GM12878 (cell line): ENCODE measurements around the gene SETDB1. TPM values are rescaled to one million over a fixed set of nuclear protein-coding genes. Genes with fewer than 3 reads are reported as not detected.
A peak's percentile ranks its signal among the peaks of the same experiment; 100 is the strongest.

Experiments used
- ATAC-seq: fragments of 200-7000 bp; cut with Tn5 transposase; 3 replicates; pipeline ENCODE4 v1.9.1; 2020; ENCODE audit warnings: mild to moderate bottlenecking, moderate library complexity
- BruUV-seq: library from RNA; stranded (reverse); fragments of 400-500 nt; replicated peaks from 2 replicates; lab custom pipeline; 2021; lab: Mats Ljungman, UMichigan
- CTCF ChIA-PET: fragments of 300-600 bp; sonication (Branson Sonifier 250); formaldehyde crosslinking; extraction: SDS; loops from one replicate; lab custom pipeline; 2021; ENCODE audit warnings: inconsistent platforms; lab: Yijun Ruan, JAX
- POLR2A ChIA-PET: fragments of 350-600 bp; formaldehyde crosslinking; extraction: SDS; loops from one replicate; lab custom pipeline; 2021; ENCODE audit warnings: inconsistent platforms; lab: Charles Lee
- RAD21 ChIA-PET: fragments of 300-600 bp; sonication (Branson Sonifier 250); formaldehyde crosslinking; loops from one replicate; lab custom pipeline; 2023; ENCODE audit warnings: antibody characterized with exemption; ENCODE audit not compliant: unreplicated experiment; lab: Charles Lee
- SMC1A ChIA-PET: fragments of 300-600 bp; sonication (Branson Sonifier 250); formaldehyde crosslinking; loops from one replicate; lab custom pipeline; 2023; ENCODE audit not compliant: unreplicated experiment, uncharacterized antibody; lab: Charles Lee
- DNase-seq: peaks from one replicate; pipeline ENCODE4 v3.0.0-alpha.2; 2011; ENCODE audit warnings: low read depth, low spot score
- FAIRE-seq: peaks from 3 replicates; lab custom pipeline; 2011; peaks lifted over from hg19 to GRCh38; lab: Jason Lieb, UNC
- H2AFZ ChIP-seq: 2 replicates; pipeline ENCODE4 v1.6.0; 2011; ENCODE audit warnings: low read depth, low read length, control low read depth; ENCODE audit not compliant: control insufficient read depth
- H3K27ac ChIP-seq: 2 replicates; pipeline ENCODE4 v1.5.1; 2011; ENCODE audit warnings: control low read depth; ENCODE audit not compliant: control insufficient read depth, insufficient read depth
- H3K27me3 ChIP-seq, 2 experiments: replicated peaks in 1 of 2; 2 replicates each; pipeline versions ENCODE4 v1.6.0 to v1.6.1; 2011; ENCODE audit warnings: low read length in 1 of 2; ENCODE audit not compliant: control insufficient read depth in 2 of 2, insufficient read depth in 2 of 2
- H3K36me3 ChIP-seq, 2 experiments: 2 replicates each; pipeline ENCODE4 v1.5.1; 2011; ENCODE audit warnings: low read length in 1 of 2; ENCODE audit not compliant: control insufficient read depth in 2 of 2, insufficient read depth in 2 of 2
- H3K4me1 ChIP-seq: 2 replicates; pipeline ENCODE4 v1.6.1; 2011; ENCODE audit warnings: mild to moderate bottlenecking, low read length, moderate library complexity, mixed read lengths; ENCODE audit not compliant: control insufficient read depth, insufficient read depth
- H3K4me2 ChIP-seq: 2 replicates; pipeline ENCODE4 v1.6.0; 2011; ENCODE audit warnings: control low read depth; ENCODE audit not compliant: control insufficient read depth, insufficient read depth
- H3K4me3 ChIP-seq: fragments of 200-600 bp; sonication (generic); 2 replicates; pipeline ENCODE4 v1.5.1; 2016
- H3K79me2 ChIP-seq: 2 replicates; pipeline ENCODE4 v1.6.0; 2011; ENCODE audit warnings: low read length; ENCODE audit not compliant: control insufficient read depth, insufficient read depth
- H3K9ac ChIP-seq: 2 replicates; pipeline ENCODE4 v1.8.0; 2011; ENCODE audit warnings: low read length, control low read depth, mixed read lengths; ENCODE audit not compliant: control insufficient read depth, insufficient read depth
- H3K9me3 ChIP-seq: replicated peaks from 3 replicates; pipeline ENCODE4 v1.5.1; 2011; ENCODE audit warnings: mild to moderate bottlenecking, low read length; ENCODE audit not compliant: control insufficient read depth, insufficient read depth
- H4K20me1 ChIP-seq: 2 replicates; pipeline ENCODE4 v1.6.0; 2011; ENCODE audit not compliant: control insufficient read depth, insufficient read depth
- CBFB ChIP-seq: IDR thresholded peaks from 2 replicates; pipeline ENCODE4 v1.6.1; 2016; ENCODE audit warnings: antibody characterized with exemption, low read depth
- CTCF ChIP-seq, 3 experiments: IDR thresholded peaks in 2 of 3; conservative IDR thresholded peaks in 1 of 3; 2 replicates each; pipeline ENCODE4 v1.5.1; 2011; ENCODE audit warnings: low read depth in 3 of 3, low read length in 3 of 3, mild to moderate bottlenecking in 3 of 3, control low read depth in 2 of 3, moderate library complexity in 2 of 3, inconsistent platforms in 1 of 3, mixed read lengths in 1 of 3; ENCODE audit not compliant: control insufficient read depth in 2 of 3, insufficient read depth in 1 of 3; ENCODE audit errors: extremely low read depth in 1 of 3
- E2F8 ChIP-seq: fragments of 450-650 bp; IDR thresholded peaks from 2 replicates; pipeline ENCODE4 v1.6.1; 2018; ENCODE audit warnings: mild to moderate bottlenecking, low read depth, moderate library complexity; ENCODE audit not compliant: partially characterized antibody
- FOS ChIP-seq: IDR thresholded peaks from 3 replicates; pipeline ENCODE4 v1.6.1; 2011; ENCODE audit warnings: borderline replicate concordance; ENCODE audit not compliant: insufficient read length; ENCODE audit errors: extremely low read depth
- JUND ChIP-seq: IDR thresholded peaks from 2 replicates; pipeline ENCODE4 v1.6.1; 2012; ENCODE audit warnings: low read depth, mild to moderate bottlenecking, low read length, improper control_type of control experiment, moderate library complexity
- LARP7 ChIP-seq: fragments of 450-650 bp; IDR thresholded peaks from 2 replicates; pipeline ENCODE4 v1.6.1; 2017; ENCODE audit warnings: mild to moderate bottlenecking
- NFXL1 ChIP-seq: fragments of 450-650 bp; IDR thresholded peaks from 2 replicates; pipeline ENCODE4 v1.6.1; 2017; ENCODE audit warnings: antibody characterized with exemption, mild to moderate bottlenecking, borderline replicate concordance
- NKRF ChIP-seq: fragments of 450-650 bp; conservative IDR thresholded peaks from 2 replicates; pipeline ENCODE4 v1.6.1; 2017; ENCODE audit warnings: mild to moderate bottlenecking, moderate library complexity
- NR2C1 ChIP-seq: fragments of 450-650 bp; IDR thresholded peaks from 2 replicates; pipeline ENCODE4 v1.6.1; 2017; ENCODE audit warnings: antibody characterized with exemption, mild to moderate bottlenecking, moderate library complexity
- NR2C2 ChIP-seq: IDR thresholded peaks from 2 replicates; pipeline ENCODE4 v1.6.1; 2011; ENCODE audit warnings: borderline replicate concordance, low read depth; ENCODE audit not compliant: control insufficient read depth, insufficient read length
- POLR2A ChIP-seq: IDR thresholded peaks from 2 replicates; pipeline ENCODE4 v1.6.1; 2011; ENCODE audit warnings: low read depth, mild to moderate bottlenecking, low read length
- SIX5 ChIP-seq: IDR thresholded peaks from 2 replicates; pipeline ENCODE4 v1.6.1; 2011; ENCODE audit warnings: mild to moderate bottlenecking, low read depth, low read length, moderate library complexity; ENCODE audit not compliant: severe bottlenecking
- SMC3 ChIP-seq: IDR thresholded peaks from 2 replicates; pipeline ENCODE4 v1.6.1; 2011; ENCODE audit warnings: low read length, improper control_type of control experiment, borderline replicate concordance
- SREBF1 ChIP-seq: IDR thresholded peaks from 2 replicates; pipeline ENCODE4 v1.6.1; 2012; ENCODE audit warnings: mild to moderate bottlenecking, low read length
- SRF ChIP-seq, 2 experiments: IDR thresholded peaks; 2 replicates each; pipeline ENCODE4 v1.6.1; 2011; ENCODE audit warnings: low read depth in 2 of 2, low read length in 2 of 2, mild to moderate bottlenecking in 1 of 2, moderate library complexity in 1 of 2
- STAT1 ChIP-seq: fragments of 450-650 bp; conservative IDR thresholded peaks from 2 replicates; pipeline ENCODE4 v1.6.1; 2014; ENCODE audit warnings: antibody characterized with exemption, mild to moderate bottlenecking
- TCF7 ChIP-seq: IDR thresholded peaks from 2 replicates; pipeline ENCODE4 v1.6.1; 2014; ENCODE audit warnings: antibody characterized with exemption, borderline replicate concordance
- YY1 ChIP-seq: IDR thresholded peaks from 2 replicates; pipeline ENCODE4 v1.6.1; 2011; ENCODE audit warnings: low read depth, mild to moderate bottlenecking, low read length
- whole genome bisulfite sequencing: methylation state at CpG from one replicate; pipeline ENCODE4 v1.1.6; 2016; ENCODE audit warnings: low lambda C conversion rate; ENCODE audit not compliant: insufficient replicate concordance, insufficient coverage; ENCODE audit errors: missing lambda C conversion rate; 5-methylcytosine and 5-hydroxymethylcytosine counted together
- in situ Hi-C: fragments of 300-500 bp; cut with MboI; formaldehyde crosslinking; loops from 9 replicates; pipeline ENCODE4 v1.14.3; 2018; ENCODE audit warnings: mixed read lengths
- intact Hi-C: fragments of 100-400 bp; cut with micrococcal nuclease; formaldehyde crosslinking; loops from one replicate; pipeline ENCODE4 v1.14.2; 2022; ENCODE audit not compliant: unreplicated experiment
- polyA plus RNA-seq, 11 experiments: library from polyadenylated mRNA; depleted of rRNA in 4 of 11; unstranded in 6 of 11; stranded (reverse) in 5 of 11; fragments of >200 nt; fragmentation: Nextera tagmentation in 4 of 11; fragmentation: Illumina TruSeq in 1 of 11; extraction: Ambion mirVana in 4 of 11; extraction: Trizol in 1 of 11; gene quantifications; 1 replicate in 1 of 11; 2 replicates in 10 of 11; pipeline versions ENCODE4 v1.2.1 to v1.2.3, GENCODE V29; 2011 to 2016; ENCODE audit warnings: inconsistent platforms in 2 of 11, missing spikeins in 2 of 11, low read depth in 1 of 11
- total RNA-seq, 4 experiments: library from RNA; depleted of rRNA in 3 of 4; stranded (reverse); fragments of >200 nt in 3 of 4; fragmentation: Illumina TruSeq in 1 of 4; extraction: Trizol in 1 of 4; gene quantifications; 2 replicates each; pipeline versions ENCODE4 v1.2.1 to v1.2.3, GENCODE V29; 2013 to 2021

The SETDB1 gene
- total and polyA plus RNA-seq, 10 of the 15 experiments (the other 5 are each of a cell fraction or from before 2014, with no cell fraction given), result 14.3 to 56.7 (median 35.7) TPM

GRCh38 chr1:151005729-151006319, 79.7 kb downstream of the SETDB1 start:
- in situ Hi-C loops (no loop called here), intact Hi-C loops (no loop called here)
- Histone ChIP-seq H4K20me1 (no peaks in the 10 kb centered on the region), H3K4me2 (peak overlapping the region; percentile 100), H3K27ac (peak overlapping the region; percentile 73), H3K79me2 (peaks cover 16% of the 10 kb centered on the region), H3K9ac (peak overlapping the region; percentile 66), H3K4me1 (peaks cover 12% of the 10 kb centered on the region), H2AFZ (peak overlapping the region; percentile 86), H3K9me3 (no peaks in the 10 kb centered on the region), H3K36me3 (no peaks in the 10 kb centered on the region; a peak in 1 of 4 replicates), H3K4me3 (peak overlapping the region; percentile 73), H3K27me3 (no peaks in the 10 kb centered on the region)
- 48% methylated on average over 4 of the region's 4 CpGs for WGBS
- FAIRE-seq, result no peak
- no peak for ATAC-seq
- TSS peak; percentile 73 for BruUV-seq
- ChIA-PET RAD21 (interaction anchor here (1.1 to 2.1 kb wide), 9 partner anchors 10 to 184 kb away, joined by 3 to 20 read pairs (median 5); partner anchors contain the start of genes C1orf56, CERS2, TNFAIP8L2 and VPS72), SMC1A (interaction anchor here (0.7 to 3.6 kb wide), 11 partner anchors 10 to 490 kb away, joined by 3 to 34 read pairs (median 4); partner anchors contain the start of genes CDC42SE1, MLLT11 and TNFAIP8L2), POLR2A (interaction anchor here (0.5 to 1.7 kb wide), 12 partner anchors 10 to 773 kb away, joined by 3 to 7 read pairs (median 4); partner anchors contain the start of gene TNFAIP8L2), CTCF (interaction anchor here (1.0 to 16.2 kb wide), 15 partner anchors 10 to 489 kb away, joined by 3 to 252 read pairs (median 4); partner anchors contain the start of genes ANXA9, C1orf56, CERS2 and GABPB2)
- DNase-seq, result no peak
- TF ChIP-seq POLR2A (no peak), SIX5 (no peak), LARP7 (no peak), NFXL1 (no peak), SREBF1 (no peak), CBFB (no peak), FOS (no peak), NKRF (no peak), YY1 (no peak), NR2C2 (no peak), SRF (IDR thresholded peaks at IDR 0.05; ENCODE audit: low read depth in 2 of 2, low read length in 2 of 2) (no peak), NR2C1 (no peak), TCF7 (no peak), SMC3 (no peak), E2F8 (no peak), JUND (no peak), CTCF (IDR thresholded peaks at IDR 0.05 in 2 of 3, conservative IDR thresholded peaks at IDR 0.05 in 1 of 3; ENCODE audit: control insufficient read depth in 2 of 3, extremely low read depth in 1 of 3, insufficient read depth in 1 of 3, low read depth in 3 of 3, low read length in 3 of 3) (no peak), STAT1 (no peak)
